Osteoblast (primary cell): ENCODE measurements around the gene C11orf21. TPM values are rescaled to one million over a fixed set of nuclear protein-coding genes. Genes with fewer than 3 reads are reported as not detected.

Experiments used
- DNase-seq: peaks from one replicate; pipeline ENCODE4 v3.0.0; 2011; ENCODE audit warnings: low spot score, mixed read lengths; ENCODE audit not compliant: insufficient read length; ENCODE audit errors: missing footprints
- H2AFZ ChIP-seq: 2 replicates; pipeline ENCODE4 v1.6.0; 2011; ENCODE audit warnings: mild to moderate bottlenecking, low read length
- H3K27ac ChIP-seq: 2 replicates; pipeline ENCODE4 v1.5.1; 2011; ENCODE audit warnings: mild to moderate bottlenecking, low read depth, low read length, moderate library complexity
- H3K27me3 ChIP-seq: 2 replicates; pipeline ENCODE4 v1.6.0; 2012; ENCODE audit warnings: mild to moderate bottlenecking, control low read depth, inconsistent platforms, low read length, moderate library complexity; ENCODE audit not compliant: insufficient read depth
- H3K36me3 ChIP-seq: 2 replicates; pipeline ENCODE4 v1.5.1; 2011; ENCODE audit warnings: mild to moderate bottlenecking, low read length, control low read depth, moderate library complexity; ENCODE audit not compliant: insufficient read depth
- H3K4me1 ChIP-seq: 2 replicates; pipeline ENCODE4 v1.5.1; 2011; ENCODE audit warnings: mild to moderate bottlenecking, low read length, control low read depth, moderate library complexity; ENCODE audit not compliant: insufficient read depth
- H3K4me2 ChIP-seq: 2 replicates; pipeline ENCODE4 v1.6.0; 2011; ENCODE audit warnings: mild to moderate bottlenecking, low read length; ENCODE audit not compliant: insufficient read depth
- H3K4me3 ChIP-seq: fragments of 200-600 bp; sonication (generic); 3 replicates; pipeline ENCODE4 v1.5.1; 2012; ENCODE audit warnings: mild to moderate bottlenecking, low read length, inconsistent platforms; ENCODE audit not compliant: insufficient read depth
- H3K79me2 ChIP-seq: 2 replicates; pipeline ENCODE4 v1.6.0; 2012; ENCODE audit warnings: mild to moderate bottlenecking, low read length, control low read depth, inconsistent platforms; ENCODE audit not compliant: insufficient read depth
- H3K9me3 ChIP-seq: 2 replicates; pipeline ENCODE4 v1.5.1; 2011; ENCODE audit warnings: low read depth, low read length, control low read depth
- H4K20me1 ChIP-seq: 2 replicates; pipeline ENCODE4 v1.6.0; 2012; ENCODE audit warnings: mild to moderate bottlenecking, low read length, control low read depth; ENCODE audit not compliant: insufficient read depth
- CTCF ChIP-seq: IDR thresholded peaks from 2 replicates; pipeline ENCODE4 v1.5.1; 2011; ENCODE audit warnings: mild to moderate bottlenecking, low read depth, low read length, moderate library complexity; ENCODE audit errors: extremely low read depth
- total RNA-seq: library from RNA; depleted of rRNA; stranded (reverse); fragments of >200 nt; gene quantifications from 2 replicates; pipeline ENCODE4 v1.2.3, GENCODE V29; 2012

Gene C11orf21
- total RNA-seq, 1 donor: 0.36 TPM

GRCh38 chr11:2267851-2268728, 33.6 kb downstream of the C11orf21 start:
- DNase-seq: peak; percentile 76
- no peak overlapping the region for H2AFZ ChIP-seq
- no peak overlapping the region for H3K27ac ChIP-seq
- peaks cover 33% of the 10 kb centered on the region for H3K27me3 ChIP-seq
- TF ChIP-seq CTCF: no peak
- H3K9me3 ChIP-seq: no peaks in the 10 kb centered on the region
- H3K4me1 ChIP-seq: no peaks in the 10 kb centered on the region
- H3K4me2 ChIP-seq: no peak overlapping the region
- no peak overlapping the region for H3K4me3 ChIP-seq
- no peaks in the 10 kb centered on the region for H4K20me1 ChIP-seq
- H3K36me3 ChIP-seq: no peaks in the 10 kb centered on the region
- no peaks in the 10 kb centered on the region for H3K79me2 ChIP-seq

GRCh38 chr11:2267306-2267850, 34.3 kb downstream of the C11orf21 start:
- H3K4me3 ChIP-seq: no peak overlapping the region
- no peaks in the 10 kb centered on the region for H4K20me1 ChIP-seq
- no peaks in the 10 kb centered on the region for H3K36me3 ChIP-seq
- H3K4me1 ChIP-seq: no peaks in the 10 kb centered on the region
- TF ChIP-seq CTCF: no peak
- peaks cover 30% of the 10 kb centered on the region for H3K27me3 ChIP-seq
- H3K9me3 ChIP-seq: no peaks in the 10 kb centered on the region
- no peak overlapping the region for H3K4me2 ChIP-seq
- no peaks in the 10 kb centered on the region for H3K79me2 ChIP-seq
- peak; percentile 82 for DNase-seq
- H2AFZ ChIP-seq: no peak overlapping the region
- no peak overlapping the region for H3K27ac ChIP-seq

GRCh38 chr11:2266586-2267305, 35.0 kb downstream of the C11orf21 start:
- no peaks in the 10 kb centered on the region for H3K79me2 ChIP-seq
- no peak overlapping the region for H3K27ac ChIP-seq
- H3K4me3 ChIP-seq: no peak overlapping the region
- no peaks in the 10 kb centered on the region for H4K20me1 ChIP-seq
- no peaks in the 10 kb centered on the region for H3K4me1 ChIP-seq
- no peak overlapping the region for H3K4me2 ChIP-seq
- TF ChIP-seq CTCF: no peak
- no peaks in the 10 kb centered on the region for H3K9me3 ChIP-seq
- H2AFZ ChIP-seq: no peak overlapping the region
- H3K27me3 ChIP-seq: peaks cover 27% of the 10 kb centered on the region
- H3K36me3 ChIP-seq: no peaks in the 10 kb centered on the region
- DNase-seq: peak; percentile 65
